Anterior cingulate cortex (tissue), 58 donors: ENCODE measurements around the gene PHF24.

Experiments
- DNase-seq, 58 donors: peaks; one replicate each; lab custom pipeline; 2025; lab: John Stamatoyannopoulos, UW

PHF24 gene

DNA sequence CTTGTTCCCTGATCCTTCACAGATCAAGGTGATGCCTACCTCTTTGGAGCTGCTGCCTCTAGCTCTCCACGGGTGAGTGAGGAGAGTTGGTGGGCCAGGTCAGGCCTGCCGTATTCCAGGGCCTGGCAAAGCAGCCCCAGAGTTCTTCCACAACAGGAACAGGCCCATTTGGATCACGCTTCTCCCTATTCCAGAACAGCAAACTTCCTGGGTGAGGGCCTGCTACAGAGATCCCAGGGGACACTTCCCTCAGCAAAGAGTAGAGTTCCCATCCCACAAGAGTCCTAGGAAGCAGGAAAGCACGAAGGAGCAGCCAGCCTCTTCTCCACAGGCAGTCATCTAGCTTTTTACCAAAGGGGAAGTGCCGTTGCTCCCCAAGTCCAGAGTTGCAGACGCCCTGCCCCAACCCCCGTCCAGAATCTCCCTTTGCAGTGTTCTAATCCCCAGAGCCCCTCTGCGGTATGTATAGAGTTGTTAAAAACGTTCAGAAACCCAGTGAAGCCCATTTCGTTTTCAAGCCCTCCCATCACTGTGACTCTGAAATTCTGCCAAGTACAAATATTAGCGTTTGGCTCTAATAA, 22.2 kb downstream of the PHF24 start:
- DNase-seq = no peak

GRCh38 chr9:34982361-34982760, 24.3 kb downstream of the PHF24 start:
- no peak for DNase-seq

- DNase-seq = no peak
These were observed 25.1 kb downstream of the PHF24 start for GRCh38 chr9:34983209-34983608.

- DNase-seq = no peak
These were observed 26.0 kb downstream of the PHF24 start for GRCh38 chr9:34984049-34984448.

GRCh38 chr9:34985311-34985899, 27.3 kb downstream of the PHF24 start:
- DNase-seq = peak in 40 of 58 donors; percentile 5 to 77 (median 32)

- peak in 53 of 58 donors; percentile 16 to 90 (median 68) for DNase-seq
These were observed 28.5 kb downstream of the PHF24 start for GRCh38 chr9:34986540-34987047.

GRCh38 chr9:34987160-34987901, 29.2 kb downstream of the PHF24 start:
- DNase-seq = peak in 7 of 58 donors; percentile 16 to 46 (median 26)

DNA sequence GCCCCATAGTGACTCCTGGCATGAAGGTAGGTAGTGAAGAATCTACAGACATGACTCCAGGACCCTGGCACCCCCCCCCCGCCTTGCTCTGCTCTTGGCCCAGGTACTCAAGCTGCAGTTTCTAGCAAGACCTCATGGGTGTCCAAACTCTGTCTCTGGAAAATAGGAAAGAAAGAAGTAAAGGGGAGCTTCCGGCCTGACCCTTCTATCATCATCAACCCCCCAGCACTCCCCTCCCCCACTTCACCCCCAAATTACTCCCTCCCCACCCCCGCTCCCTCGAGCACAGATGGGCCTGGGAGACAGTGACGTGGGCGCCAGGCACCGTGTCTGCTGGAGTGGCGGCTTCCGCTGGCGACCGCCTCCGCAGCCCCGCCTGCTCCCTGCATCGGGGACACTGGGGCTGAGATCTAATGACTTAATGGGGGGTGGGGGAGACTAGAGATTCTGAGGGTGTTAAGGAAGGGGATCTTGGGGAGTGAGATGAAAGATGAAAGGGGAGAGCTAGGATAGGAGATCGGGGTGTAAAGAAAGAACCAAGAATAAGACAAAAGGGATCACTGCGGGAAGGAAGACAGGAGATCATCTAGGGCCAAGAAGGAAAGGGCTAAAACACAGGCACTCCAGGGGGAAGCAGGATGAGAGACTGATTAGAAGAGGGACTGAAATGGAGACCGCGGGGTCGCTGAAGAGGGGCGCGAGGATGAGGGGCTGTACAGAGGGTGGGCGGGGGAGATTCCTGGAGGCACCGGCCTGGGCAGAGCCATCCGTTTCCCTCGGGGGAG, 30.3 kb downstream of the PHF24 start:
- peak in 43 of 58 donors; percentile 21 to 82 (median 58) for DNase-seq

DNA sequence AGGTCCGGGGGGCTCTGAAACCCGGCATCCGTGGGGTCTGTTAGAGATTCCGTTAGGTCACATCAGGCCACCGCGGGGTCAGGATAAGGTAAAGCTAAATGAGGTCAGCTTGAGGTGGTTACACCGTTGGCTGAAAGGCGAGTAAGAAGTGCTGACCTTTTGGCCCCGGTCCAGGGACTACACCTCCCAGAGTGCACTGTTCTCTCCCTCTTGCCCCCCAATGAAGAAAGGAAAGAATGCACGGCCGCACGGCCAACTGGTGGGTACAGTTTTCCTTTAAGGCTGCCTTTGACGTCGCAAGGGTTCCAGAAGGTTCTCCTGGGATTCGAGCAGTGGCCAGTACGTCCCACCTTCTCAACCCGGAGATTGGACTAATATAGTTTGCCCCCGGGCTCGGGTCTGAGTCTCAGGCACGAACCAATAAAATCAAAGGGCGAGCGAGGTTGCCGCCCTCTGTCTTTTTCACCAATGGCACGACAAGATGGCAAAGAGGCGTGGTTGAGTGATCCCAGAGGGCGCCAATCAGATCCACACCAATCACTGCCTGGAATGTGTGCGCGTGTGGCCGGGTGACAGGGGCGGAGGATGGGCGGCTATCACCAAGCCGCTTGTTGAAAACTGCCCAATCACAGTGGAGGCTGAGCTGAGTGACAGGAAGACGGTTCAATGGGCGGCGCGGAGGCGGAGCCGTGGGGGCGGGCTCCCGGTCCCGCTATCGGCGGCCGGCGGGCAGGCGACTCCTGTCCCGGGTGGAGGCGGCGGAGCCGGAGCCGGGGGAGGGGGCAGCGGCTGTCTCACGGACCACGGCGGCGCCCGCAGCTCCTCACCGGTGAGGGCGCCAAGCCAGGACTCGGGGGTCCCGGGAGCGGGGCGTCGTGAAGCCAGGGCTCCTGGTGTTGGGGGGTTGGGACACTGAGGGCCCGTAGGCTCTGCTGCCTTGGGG, 31.2 kb downstream of the PHF24 start, which contains the start of gene DNAJB5:
DNAJB5 (plus strand) TSS at position 743 of the 943 bp plus-strand sequence. CDS start 886 bp downstream, outside the sequence.
- peak; percentile 95 to 100 (median 99) for DNase-seq

- DNase-seq = peak in 30 of 58 donors; percentile 32 to 88 (median 60)
These were observed 32.0 kb downstream of the PHF24 start for GRCh38 chr9:34989946-34990635.

DNA sequence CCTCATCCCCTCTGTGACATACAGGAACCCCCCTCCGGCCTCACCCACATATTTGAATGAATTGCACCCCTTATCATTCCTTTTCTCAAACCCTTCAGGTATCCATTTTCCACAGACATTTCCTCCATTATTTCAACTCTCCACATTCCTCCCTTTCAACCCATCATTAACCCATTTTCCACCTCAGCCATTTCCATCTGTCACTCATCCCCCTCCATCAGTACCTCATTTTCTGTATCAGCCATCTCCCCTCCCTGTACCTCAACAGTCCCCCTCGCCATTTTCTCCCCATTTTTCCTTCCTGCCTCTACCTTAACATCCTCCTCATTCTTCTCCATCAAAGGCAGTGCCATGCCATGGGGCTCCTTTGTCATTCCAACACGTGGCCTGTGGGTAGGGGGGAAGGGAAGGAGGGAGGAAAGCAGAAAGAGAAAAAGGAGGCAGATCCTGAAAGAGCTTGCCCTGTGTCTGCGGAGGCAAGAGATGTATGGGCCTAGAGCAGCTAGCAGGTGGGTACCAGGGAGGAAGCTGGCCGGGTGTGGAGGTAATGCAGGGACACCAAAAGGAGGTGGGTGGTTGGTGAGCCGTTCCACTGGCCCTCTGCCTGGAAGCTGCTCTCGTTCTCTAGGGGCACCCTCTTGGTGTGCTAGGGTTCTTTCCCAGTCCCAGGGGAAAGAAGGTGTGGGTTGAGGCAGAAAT, 33.0 kb downstream of the PHF24 start:
- DNase-seq = peak in 8 of 58 donors; percentile 17 to 57 (median 25)

- peak in 35 of 58 donors; percentile 9 to 80 (median 40) for DNase-seq
These were observed 33.7 kb downstream of the PHF24 start for GRCh38 chr9:34991607-34992375.

DNA sequence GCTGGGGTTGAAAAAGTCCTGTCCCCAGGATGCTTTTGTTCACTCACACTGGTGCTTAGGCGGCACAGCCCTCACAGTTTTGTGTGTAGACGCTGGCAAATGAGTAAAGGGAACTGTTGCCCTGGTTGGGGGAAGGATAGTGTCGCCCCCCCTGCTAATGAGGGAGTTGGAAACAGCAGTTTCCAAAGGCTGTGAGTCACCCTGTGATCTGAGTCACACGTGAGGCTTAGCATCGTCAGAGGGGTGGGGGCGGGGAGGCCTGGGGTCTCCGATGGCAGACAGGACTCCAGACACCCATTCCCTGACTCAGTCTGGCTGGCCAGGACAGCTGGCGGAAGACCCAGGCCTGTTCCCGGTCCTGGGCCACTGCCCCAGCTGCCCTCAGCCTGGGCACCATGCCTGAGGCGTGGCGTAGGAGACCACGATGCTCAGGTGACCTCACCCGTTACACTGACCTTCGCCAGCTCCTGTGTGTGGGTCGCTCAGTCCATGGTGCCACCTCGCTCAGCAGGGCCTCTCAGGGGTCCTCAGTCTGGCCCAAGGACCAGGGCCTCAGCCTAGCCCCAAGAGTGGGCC, 34.4 kb downstream of the PHF24 start:
- peak in 23 of 58 donors; percentile 16 to 80 (median 39) for DNase-seq

DNA sequence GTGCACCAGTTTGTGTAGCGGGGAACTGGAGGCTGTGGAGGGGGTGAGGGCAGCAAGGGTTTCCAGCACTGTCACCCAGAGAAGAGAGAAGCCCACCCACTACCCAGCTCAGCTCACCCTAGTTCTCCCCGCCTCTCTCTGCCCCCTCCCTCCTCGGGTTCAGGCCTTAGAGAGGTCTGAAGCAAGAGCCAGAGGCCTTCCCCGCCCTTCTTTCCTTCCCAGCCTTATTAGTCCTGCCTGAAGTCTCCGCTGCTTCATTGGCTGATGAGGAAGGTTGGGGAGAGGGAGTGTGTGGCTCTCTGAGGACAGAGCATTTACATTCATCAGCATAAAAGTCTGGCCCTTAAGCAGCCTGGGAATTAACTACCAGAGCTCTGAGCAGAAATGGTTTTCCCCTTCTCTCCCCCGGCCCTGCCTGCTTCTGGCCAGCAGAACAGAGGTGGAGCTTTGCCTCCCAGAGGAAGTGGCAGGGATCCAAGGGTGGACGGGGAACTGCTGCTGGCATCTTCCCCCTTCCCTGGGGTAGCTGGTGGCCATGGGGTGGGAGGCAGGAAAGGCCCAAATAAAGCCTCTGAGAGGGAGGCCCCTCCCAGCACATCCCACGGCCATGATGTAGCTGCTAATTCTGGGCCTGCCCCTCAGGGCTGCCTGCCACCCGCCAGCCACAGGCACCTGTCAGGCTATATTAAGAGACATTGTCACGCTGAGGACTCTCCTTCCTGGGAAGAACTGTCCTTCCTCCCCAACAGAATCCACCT, 35.6 kb downstream of the PHF24 start:
- DNase-seq = peak in 42 of 58 donors; percentile 14 to 78 (median 55)

GRCh38 chr9:34994260-34994899, 36.3 kb downstream of the PHF24 start:
- DNase-seq = peak in 25 of 58 donors; percentile 16 to 67 (median 29)
